Smooth muscle cell (in vitro differentiated cells): ENCODE data around the gene RPL13. TPM values are rescaled to one million over a fixed set of nuclear protein-coding genes. Genes with fewer than 3 reads are reported as not detected.

Experiments
- DNase-seq: peaks from one replicate; lab custom pipeline; 2025; ENCODE audit not compliant: unreplicated experiment; lab: John Stamatoyannopoulos, UW
- H2AFZ ChIP-seq: fragments of 200-600 bp; sonication (generic); 2 replicates; pipeline ENCODE4 v1.6.0; 2016; ENCODE audit warnings: antibody characterized with exemption, low read depth, mild to moderate bottlenecking
- H3F3A ChIP-seq: fragments of 200-600 bp; sonication (generic); 2 replicates; pipeline ENCODE4 v1.6.0; 2017; ENCODE audit warnings: antibody characterized with exemption, low read depth
- H3K27ac ChIP-seq: fragments of 200-600 bp; sonication (generic); 2 replicates; pipeline ENCODE4 v1.5.1; 2016; ENCODE audit warnings: low read depth, mild to moderate bottlenecking
- H3K27me3 ChIP-seq: fragments of 200-600 bp; sonication (generic); 2 replicates; pipeline ENCODE4 v1.6.1; 2016; ENCODE audit warnings: low read depth, mild to moderate bottlenecking
- H3K36me3 ChIP-seq: fragments of 200-600 bp; sonication (generic); 2 replicates; pipeline ENCODE4 v1.5.1; 2016; ENCODE audit warnings: low read depth
- H3K4me1 ChIP-seq: fragments of 200-600 bp; sonication (generic); 2 replicates; pipeline ENCODE4 v1.5.1; 2016; ENCODE audit warnings: low read depth
- H3K4me2 ChIP-seq: fragments of 200-600 bp; sonication (generic); 2 replicates; pipeline ENCODE4 v1.6.0; 2016; ENCODE audit warnings: mild to moderate bottlenecking
- H3K4me3 ChIP-seq: fragments of 200-600 bp; sonication (generic); 2 replicates; pipeline ENCODE4 v1.5.1; 2016; ENCODE audit warnings: mild to moderate bottlenecking
- H3K79me2 ChIP-seq: fragments of 200-600 bp; sonication (generic); 2 replicates; pipeline ENCODE4 v1.6.0; 2016; ENCODE audit warnings: low read depth, mild to moderate bottlenecking
- H3K9ac ChIP-seq: fragments of 200-600 bp; sonication (generic); 2 replicates; pipeline ENCODE4 v1.6.0; 2016; ENCODE audit warnings: low read depth
- H3K9me3 ChIP-seq: fragments of 200-600 bp; sonication (generic); replicated peaks from 2 replicates; pipeline ENCODE4 v1.5.1; 2016; ENCODE audit warnings: low read depth
- H4K20me1 ChIP-seq: fragments of 200-600 bp; sonication (generic); 2 replicates; pipeline ENCODE4 v1.6.0; 2016; ENCODE audit warnings: low read depth
- WGBS: methylation state at CpG from one replicate; pipeline ENCODE4 v1.1.7; 2016; ENCODE audit warnings: low lambda C conversion rate; 5-methylcytosine and 5-hydroxymethylcytosine counted together
- polyA plus RNA-seq: library from polyadenylated mRNA; unstranded; fragments of >200 nt; fragmentation: Nextera tagmentation; extraction: Ambion mirVana; gene quantifications from 2 replicates; pipeline ENCODE4 v1.2.1, GENCODE V29; 2016
- total RNA-seq: library from RNA; depleted of rRNA; stranded (reverse); fragments of >200 nt; gene quantifications from 2 replicates; pipeline ENCODE4 v1.2.3, GENCODE V29; 2014
- TF ChIP-seq, protein P1 (sequence below): fragments of 200-600 bp; sonication (generic); IDR thresholded peaks from 2 replicates; pipeline ENCODE4 v1.5.1; 2017; ENCODE audit warnings: borderline replicate concordance, mild to moderate bottlenecking, antibody characterized with exemption; ENCODE audit not compliant: insufficient read depth, poor library complexity, severe bottlenecking

The RPL13 gene
- total and polyA plus RNA-seq, 2 experiments from 2014 or later = 1,063 to 3,917 TPM

DNA sequence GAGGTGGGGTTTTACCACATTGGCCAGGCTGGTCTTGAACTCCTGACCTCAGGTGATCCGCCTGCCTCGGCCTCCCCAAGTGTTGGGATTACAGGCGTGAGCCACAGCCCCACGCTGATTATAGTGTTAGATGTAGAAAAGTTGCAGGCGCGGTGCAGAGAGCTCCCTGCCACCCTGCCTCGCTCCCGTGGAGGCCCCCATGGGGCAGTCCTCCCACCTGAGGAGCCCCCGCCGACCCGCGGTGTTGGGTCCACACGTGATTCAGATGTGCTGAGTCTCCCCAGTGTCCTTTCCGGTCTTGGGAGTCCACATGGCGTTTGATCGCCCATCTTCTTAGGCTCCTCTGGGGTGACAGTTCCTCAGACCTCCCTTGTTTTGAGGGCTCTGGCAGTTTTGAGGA, 5.2 kb upstream of the RPL13 start:
- Histone ChIP-seq H3K4me3 (no peak overlapping the region), H3K9ac (no peak overlapping the region), H3K79me2 (no peaks in the 10 kb centered on the region), H3K9me3 (no peaks in the 10 kb centered on the region), H3K4me2 (no peak overlapping the region), H2AFZ (no peak overlapping the region), H3K36me3 (no peaks in the 10 kb centered on the region), H3K27me3 (no peaks in the 10 kb centered on the region), H4K20me1 (no peaks in the 10 kb centered on the region), H3F3A (peaks cover 8% of the 10 kb centered on the region), H3K27ac (no peak overlapping the region), H3K4me1 (peaks cover 5% of the 10 kb centered on the region)
- DNase-seq = no peak
- 98% methylated on average over 16 of the region's 16 CpGs for WGBS
- TF ChIP-seq, protein P1, sequence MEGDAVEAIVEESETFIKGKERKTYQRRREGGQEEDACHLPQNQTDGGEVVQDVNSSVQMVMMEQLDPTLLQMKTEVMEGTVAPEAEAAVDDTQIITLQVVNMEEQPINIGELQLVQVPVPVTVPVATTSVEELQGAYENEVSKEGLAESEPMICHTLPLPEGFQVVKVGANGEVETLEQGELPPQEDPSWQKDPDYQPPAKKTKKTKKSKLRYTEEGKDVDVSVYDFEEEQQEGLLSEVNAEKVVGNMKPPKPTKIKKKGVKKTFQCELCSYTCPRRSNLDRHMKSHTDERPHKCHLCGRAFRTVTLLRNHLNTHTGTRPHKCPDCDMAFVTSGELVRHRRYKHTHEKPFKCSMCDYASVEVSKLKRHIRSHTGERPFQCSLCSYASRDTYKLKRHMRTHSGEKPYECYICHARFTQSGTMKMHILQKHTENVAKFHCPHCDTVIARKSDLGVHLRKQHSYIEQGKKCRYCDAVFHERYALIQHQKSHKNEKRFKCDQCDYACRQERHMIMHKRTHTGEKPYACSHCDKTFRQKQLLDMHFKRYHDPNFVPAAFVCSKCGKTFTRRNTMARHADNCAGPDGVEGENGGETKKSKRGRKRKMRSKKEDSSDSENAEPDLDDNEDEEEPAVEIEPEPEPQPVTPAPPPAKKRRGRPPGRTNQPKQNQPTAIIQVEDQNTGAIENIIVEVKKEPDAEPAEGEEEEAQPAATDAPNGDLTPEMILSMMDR = no peak

DNA sequence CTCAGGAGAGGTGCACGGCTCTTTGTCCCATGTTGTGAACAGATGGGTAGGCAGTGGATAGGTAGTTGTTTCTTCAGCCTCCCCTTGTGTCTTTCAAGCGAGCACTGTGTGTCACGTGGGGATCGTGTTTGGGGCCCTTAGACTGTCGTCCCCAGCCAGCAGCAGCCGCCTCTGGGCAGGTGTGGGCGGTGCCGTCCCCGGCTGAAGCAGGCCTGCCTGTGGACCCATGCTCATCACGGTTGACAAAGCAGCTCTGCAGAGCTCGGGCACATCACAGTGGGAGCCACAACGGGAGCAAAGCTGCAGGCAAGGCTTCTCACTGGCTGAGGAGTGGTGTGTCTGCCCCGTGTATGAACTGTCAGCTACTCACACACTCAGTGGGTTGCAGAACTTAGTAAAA, 4.7 kb upstream of the RPL13 start:
- no peaks in the 10 kb centered on the region for H3K36me3 ChIP-seq
- no peak overlapping the region for H3K4me2 ChIP-seq
- no peak overlapping the region for H3K9ac ChIP-seq
- H3K27me3 ChIP-seq = no peaks in the 10 kb centered on the region
- H3K9me3 ChIP-seq = no peaks in the 10 kb centered on the region
- no peak for DNase-seq
- peaks cover 8% of the 10 kb centered on the region for H3F3A ChIP-seq
- H3K27ac ChIP-seq = no peak overlapping the region
- H3K4me3 ChIP-seq = no peak overlapping the region
- peaks cover 5% of the 10 kb centered on the region for H3K4me1 ChIP-seq
- peaks cover 2% of the 10 kb centered on the region for H4K20me1 ChIP-seq
- peaks cover 2% of the 10 kb centered on the region for H3K79me2 ChIP-seq
- 95% methylated on average over 13 of the region's 13 CpGs for WGBS
- TF ChIP-seq, protein P1 = no peak
- no peak overlapping the region for H2AFZ ChIP-seq

DNA sequence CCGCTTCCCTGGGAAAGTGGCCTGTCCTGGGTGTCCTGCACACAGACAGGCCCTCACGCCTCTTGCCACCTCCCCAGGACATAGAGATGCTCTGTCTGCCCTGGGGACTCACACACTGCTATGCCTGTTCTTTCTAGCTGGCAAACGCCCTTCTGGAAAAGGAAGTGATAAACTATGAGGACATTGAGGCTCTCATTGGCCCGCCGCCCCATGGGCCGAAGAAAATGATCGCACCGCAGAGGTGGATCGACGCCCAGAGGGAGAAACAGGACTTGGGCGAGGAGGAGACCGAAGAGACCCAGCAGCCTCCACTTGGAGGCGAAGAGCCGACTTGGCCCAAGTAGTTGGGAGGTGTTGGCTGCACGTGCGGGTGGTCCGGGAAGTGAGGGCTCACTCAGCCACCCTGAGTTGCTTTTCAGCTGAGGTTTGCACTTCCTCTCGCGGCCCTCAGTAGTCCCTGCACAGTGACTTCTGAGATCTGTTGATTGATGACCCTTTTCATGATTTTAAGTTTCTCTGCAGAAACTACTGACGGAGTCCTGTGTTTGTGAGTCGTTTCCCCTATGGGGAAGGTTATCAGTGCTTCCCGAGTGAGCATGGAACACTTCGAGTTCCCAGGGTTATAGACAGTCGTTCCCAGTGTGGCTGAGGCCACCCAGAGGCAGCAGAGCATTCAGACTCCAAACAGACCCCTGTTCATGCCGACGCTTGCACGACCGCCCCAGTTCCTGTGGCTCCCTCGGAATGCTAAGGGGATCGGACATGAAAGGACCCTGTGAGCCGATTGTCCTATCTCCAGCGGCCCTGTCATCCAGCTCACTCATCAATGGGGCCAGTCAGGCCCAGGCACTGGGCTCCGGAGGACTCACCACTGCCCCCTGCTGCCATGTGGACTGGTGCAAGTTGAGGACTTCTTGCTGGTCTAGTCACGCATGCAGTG, 3.5 kb upstream of the RPL13 start:
- WGBS = 71% methylated on average over 34 of the region's 34 CpGs
- H3K27me3 ChIP-seq = no peaks in the 10 kb centered on the region
- H3K4me3 ChIP-seq = no peak overlapping the region
- H3K4me1 ChIP-seq = peaks cover 11% of the 10 kb centered on the region
- H3K79me2 ChIP-seq = peaks cover 15% of the 10 kb centered on the region
- H2AFZ ChIP-seq = no peak overlapping the region
- H3K4me2 ChIP-seq = no peak overlapping the region
- H3F3A ChIP-seq = peaks cover 13% of the 10 kb centered on the region
- TF ChIP-seq, protein P1 = peak; percentile 62
- H3K9me3 ChIP-seq = no peaks in the 10 kb centered on the region
- H3K36me3 ChIP-seq = no peaks in the 10 kb centered on the region
- peaks cover 14% of the 10 kb centered on the region for H4K20me1 ChIP-seq
- no peak overlapping the region for H3K27ac ChIP-seq
- H3K9ac ChIP-seq = no peak overlapping the region
- DNase-seq = peak; percentile 30
